NCI-H748 treated with DMSO at 0.1 percent for 48 hours (cell line): ENCODE results near the gene ZNF398.
A peak's percentile ranks its signal among the peaks of the same experiment; 100 is the strongest.

Source experiments
- DNase-seq: peaks from one replicate; lab custom pipeline; 2025; lab: John Stamatoyannopoulos, UW

ZNF398 gene

DNA sequence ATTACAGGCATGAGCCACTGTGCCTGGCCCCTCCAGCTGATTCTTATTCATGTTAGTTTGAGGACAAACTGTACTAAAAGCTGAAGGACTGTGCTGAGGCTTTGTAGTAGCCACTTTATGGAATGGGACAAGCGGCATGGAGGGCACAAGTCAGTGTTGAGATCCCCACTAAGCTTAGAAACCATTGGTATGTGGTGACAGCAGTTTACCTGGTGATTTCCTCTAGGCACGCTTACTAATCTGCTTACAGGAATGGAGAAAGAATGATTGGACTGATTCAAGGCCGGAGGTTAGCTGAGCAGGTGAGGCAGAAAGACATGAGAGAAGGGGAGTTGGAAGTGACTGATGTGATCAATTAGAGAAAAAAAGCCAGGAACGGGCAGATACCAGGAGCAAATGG, 3.7 kb downstream of the ZNF398 start:
- DNase-seq = no peak

DNA sequence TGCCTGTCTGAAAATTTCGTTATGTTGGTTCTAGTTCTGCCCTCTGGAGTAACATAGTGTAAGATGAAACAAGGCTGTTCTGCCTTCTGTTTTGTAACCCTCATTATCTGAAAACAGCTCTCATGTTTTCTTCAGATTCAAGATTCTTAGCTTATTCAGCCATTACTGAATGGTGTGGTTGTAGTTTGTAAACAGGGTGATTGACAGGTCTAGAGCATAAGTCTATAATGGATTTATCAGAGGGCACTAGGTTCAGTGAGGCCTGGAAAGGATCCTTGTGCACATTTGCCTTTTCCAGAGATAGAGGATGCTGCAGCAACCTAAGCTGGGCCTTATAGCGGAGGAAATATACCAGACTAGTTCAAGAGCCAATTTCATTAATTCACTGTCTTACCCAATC, 6.1 kb downstream of the ZNF398 start:
- DNase-seq = no peak

DNA sequence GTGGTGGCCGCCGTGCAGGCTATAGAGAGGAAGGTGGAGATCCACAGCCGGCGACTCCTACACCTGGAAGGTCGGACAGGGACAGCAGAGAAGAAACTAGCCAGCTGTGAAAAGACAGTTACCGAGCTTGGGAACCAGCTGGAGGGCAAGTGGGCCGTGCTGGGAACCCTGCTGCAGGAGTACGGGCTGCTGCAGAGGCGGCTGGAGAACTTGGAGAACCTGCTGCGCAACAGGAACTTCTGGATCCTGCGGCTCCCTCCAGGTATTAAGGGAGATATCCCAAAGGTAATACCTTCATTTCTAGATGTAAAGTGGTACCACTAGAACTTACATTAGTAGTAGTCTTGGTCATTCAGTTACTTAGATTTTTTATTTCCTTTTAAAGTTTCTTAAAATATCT, 6.8 kb downstream of the ZNF398 start:
- DNase-seq = no peak

DNA sequence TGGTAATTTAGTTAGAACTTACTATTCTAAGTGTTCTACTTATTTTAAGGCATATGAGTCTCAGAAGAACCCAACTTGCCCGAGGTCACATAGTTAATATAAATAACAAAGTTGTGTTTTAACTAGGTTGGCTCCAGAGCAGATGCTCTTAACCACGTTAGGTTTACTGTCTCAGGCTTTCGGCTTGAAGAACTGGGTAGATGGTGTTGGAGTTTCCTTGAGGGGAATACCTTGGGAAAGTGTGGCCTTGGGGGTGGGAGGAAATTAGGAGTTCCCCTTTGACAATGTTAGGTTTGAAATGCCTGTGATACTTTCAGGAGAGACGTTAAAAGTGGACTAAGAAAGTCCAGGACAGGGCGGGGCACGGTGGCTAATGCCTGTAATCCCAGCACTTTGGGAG, 9.6 kb downstream of the ZNF398 start:
- no peak for DNase-seq

DNA sequence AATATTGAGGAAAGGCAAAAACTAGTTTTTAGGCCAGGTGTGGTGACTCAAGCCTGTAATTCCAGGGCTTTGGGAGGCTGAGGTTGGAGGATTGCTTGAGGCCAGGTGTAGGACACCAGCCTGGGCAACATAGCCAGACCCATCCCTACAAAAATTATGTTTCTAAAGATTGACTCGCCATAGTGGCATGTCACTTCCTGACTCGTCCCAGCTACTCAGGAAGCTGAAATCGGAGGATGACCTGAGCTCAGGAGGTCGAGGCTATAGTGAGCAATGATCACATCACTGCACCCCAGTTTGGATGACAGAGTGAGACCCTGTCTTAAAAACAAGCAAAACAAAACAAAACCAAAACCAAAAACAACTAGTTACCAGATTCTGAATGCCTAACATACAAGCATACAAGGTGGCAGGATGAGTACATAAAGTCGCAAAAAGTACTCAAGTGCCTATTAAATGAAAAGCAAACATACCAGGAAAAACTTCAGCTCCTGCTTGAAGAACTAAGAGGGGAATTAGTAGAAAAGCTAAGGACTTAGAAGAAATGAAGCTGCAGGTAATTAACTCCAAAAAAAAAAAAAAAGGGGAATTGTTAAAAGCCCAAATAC, 14.1 kb downstream of the ZNF398 start:
- DNase-seq = no peak

DNA sequence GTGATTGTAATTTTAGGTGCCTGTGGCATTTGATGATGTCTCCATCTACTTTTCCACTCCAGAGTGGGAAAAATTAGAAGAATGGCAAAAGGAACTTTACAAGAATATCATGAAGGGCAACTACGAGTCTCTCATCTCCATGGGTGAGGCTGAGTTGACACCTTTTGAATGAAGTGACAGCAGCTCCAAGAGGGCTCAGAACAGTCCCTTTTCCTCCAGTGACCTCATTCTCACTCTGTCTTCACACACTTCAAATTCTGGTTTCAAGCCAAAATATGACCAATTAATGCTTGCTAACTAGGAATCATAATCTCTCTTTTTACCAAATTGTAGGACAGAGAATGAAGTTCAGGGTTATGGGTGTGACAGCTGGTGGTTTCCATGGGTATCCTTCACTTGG, 18.9 kb downstream of the ZNF398 start:
- no peak for DNase-seq

DNA sequence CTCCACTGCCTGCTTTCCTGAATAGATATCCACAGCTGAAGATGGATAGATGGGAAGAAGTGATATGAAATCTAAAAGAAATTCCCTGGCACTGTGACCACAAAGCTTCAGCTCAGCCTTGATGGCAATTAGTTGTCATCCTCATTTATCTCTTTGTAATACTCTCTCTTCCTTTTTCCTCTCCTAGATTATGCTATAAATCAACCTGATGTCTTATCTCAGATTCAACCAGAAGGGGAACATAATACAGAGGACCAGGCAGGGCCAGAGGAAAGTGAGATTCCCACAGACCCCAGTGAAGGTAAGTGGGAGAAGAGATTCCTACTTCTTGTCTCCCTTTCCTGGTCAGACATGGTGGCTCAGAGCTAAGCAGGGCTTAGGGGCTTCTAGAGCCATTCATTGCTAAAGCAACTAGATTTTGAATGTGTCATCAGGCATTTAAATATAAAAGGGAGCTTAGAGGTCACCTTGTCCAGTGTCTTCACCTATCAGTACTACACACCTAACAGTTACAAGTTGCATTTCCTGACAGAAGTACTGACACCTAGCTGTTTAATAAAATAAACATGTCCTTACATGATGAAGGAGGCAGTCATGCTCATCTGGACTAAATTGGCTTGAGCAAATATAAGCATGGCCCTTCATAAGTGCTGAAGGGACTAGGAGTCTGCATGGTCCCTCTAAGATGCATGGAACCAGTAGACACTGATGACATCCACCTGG, 19.5 kb downstream of the ZNF398 start:
- DNase-seq = no peak

DNA sequence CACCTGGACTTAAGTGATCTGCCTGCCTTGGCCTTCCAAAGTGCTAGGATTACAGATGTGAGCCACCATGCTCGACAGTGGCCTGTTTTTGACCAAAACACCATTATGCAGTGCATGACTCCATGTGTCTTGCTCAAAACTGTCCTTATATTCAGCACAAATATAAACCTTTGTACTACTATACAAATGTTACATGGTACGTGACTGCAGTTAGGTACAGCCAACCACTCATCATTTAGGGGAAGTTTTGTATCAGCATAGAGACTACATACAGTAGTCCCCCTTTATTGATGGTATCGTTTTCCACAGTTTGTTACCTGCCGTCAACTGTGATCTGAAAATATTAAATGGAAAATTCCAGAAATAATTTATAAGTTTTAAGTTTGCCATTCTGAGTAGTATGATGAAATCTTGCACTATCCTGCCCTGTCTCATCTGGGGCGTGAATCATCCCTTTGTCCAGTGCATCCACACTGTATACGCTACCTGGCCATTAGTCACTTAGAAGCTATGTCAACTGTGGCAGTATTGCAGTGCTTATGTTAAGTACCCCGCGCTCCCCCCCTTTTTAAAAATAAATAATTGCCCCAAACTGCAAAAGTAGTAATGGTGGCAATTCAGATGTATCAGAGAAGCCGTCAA, 24.8 kb downstream of the ZNF398 start:
- no peak for DNase-seq

DNA sequence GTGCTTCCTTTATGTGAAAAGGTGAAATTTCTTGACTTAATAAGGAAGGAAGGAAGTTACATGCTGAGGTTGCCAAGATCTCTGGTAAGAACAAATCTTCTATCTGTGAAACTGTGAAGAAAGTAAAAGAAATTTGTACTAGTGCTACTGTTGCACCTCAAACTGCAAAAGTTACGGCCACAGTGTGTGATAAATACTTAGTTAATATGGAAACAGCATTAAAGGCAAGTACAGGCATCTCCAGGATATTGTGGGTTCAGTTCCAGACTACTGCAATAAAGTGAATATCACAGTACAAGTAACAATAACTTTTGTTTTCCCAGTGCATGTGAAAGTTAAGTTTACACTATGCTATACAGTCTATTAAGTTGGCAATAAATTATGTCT, 25.3 kb downstream of the ZNF398 start:
- DNase-seq = no peak

DNA sequence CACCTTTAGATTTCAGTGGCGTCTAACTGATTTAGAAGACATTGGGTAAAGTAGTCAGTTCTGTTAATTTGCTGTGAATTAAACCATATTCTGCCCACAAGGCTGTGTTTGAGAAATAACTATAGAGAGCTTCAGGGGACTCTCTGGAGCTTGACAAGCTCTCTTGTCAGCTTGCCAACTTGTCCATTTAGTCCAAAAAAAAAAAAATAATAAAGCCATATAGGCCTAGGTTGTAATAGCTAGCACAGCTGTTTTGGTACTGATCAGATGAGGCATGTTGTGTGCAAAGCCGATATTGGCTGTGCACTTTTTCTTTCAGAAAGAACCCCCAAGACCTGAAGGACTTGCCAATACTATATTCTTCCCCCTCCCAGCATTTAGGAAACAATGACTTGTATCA, 27.9 kb downstream of the ZNF398 start:
- DNase-seq = no peak

DNA sequence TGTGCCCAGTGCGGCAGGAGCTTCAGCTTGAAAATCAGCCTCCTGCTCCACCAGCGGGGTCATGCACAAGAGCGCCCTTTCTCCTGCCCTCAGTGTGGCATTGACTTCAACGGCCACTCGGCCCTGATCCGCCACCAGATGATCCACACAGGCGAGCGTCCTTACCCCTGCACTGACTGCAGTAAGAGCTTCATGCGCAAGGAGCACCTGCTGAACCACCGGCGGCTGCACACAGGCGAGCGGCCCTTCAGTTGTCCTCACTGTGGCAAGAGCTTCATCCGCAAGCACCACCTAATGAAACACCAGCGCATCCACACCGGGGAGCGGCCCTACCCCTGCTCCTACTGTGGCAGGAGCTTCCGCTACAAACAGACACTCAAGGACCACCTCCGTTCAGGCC, 32.0 kb downstream of the ZNF398 start:
- no peak for DNase-seq

DNA sequence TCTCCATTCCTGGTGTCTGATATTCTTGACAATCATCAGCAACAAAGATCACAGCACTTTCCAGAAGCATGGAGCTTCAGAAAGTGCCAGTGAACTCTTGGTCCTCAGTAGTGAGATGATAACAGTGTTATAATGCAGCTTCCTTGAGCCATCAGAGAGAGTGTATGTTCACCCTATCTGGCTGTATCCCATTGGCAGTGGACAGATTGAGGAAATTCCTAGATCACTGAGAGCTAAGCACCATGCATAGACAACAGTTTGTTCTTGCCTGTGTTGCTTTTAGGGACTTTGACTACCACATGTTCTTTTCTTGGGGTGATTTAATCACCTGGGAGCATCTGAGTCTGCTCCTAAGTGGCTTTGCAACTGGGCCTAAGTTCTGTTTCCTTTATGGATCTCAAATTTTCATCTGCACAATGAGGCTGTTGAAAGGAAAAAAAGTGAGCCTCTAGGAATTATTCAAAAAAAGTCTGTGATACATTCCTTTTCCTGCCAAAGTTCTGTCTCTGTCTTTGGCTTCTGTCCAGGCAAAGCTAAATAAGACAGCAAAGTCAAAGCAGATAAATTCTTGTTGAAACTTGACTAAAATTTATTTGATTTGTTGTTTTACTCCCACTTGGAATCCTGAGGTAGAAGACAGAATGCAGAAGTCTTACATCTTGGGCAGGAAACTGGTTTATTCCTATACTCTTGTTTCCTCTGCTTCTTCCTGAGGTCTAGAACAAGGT, 33.6 kb downstream of the ZNF398 start:
- DNase-seq = no peak

DNA sequence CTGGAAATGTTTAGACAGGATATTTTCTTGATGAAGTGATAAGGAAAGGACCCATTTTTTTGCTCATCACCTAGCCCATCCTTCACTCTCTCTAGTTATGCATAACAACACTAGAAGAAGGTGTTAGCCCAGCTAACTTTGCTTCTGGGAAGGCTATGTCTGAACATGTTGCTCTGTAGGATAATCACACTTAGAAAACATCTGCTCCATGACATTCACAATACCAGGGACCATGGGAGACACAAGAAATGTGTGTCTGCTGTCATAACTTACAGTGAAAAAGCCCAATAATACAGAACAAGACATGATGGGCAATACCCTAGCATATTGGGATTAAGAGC, 34.2 kb downstream of the ZNF398 start:
- DNase-seq = no peak

DNA sequence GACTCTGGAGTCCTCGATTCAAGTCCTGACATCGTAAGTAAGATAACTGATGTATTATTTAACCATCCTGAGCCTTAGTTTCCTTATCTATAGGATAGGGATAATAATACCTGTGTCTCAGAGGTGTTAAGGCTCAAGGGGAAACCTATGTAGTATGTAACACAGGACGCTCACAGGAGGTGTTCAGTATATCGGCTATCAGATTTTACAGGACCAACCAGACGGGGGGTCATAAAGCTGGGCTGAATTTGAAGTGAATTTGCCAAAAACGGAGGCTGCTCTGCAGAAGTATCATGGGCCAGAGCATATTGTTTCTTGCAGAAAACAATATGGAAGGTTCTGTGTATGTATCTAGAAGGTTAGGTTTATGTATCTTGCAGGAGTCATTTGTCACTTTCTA, 37.0 kb downstream of the ZNF398 start:
- DNase-seq = no peak

DNA sequence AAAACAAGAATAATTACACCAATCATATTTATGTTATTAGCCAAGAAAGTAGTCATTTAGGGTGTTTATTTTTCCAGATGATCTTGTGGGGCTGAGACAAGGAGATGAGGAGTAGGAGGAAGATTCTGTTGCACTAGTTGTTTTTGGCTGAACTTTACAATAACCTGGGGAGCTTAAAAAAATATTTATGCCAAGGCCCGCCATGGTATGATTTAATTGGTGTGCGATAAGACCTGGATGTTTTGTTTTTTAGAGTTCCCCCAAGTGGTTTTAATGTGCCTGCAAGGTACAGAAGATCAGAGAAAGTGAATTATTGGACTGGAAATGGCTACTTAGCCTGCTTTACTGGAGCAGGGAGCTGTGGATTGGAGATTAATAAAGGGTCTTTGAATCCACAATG, 41.0 kb downstream of the ZNF398 start:
- no peak for DNase-seq

DNA sequence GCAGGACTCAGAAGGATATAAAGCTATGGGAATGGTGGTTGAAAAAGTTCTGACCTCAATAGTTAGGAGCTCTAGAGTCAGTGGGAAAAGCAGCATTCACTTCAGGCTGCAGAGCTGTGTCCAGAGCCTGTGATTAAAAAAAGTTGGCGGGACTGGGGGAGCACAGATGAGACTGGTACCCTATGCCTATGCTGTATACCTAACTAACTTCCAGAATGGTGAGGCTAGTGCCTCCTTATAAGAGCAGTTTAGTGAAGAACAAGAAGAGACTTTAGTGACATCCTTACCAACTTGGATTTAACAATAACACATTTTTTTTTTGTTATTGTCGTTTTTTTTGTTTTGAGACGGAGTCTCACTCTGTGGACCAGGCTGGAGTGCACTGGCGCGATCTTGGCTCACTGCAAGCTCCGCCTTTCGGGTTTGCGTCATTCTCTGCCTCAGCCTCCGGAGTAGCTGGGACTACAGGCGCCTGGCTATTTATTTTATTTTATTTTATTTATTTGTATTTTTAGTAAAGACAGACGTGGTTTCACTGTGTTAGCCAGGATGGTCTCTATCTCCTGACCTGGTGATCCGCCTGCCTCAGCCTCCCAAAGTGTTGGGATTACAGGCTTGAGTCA, 41.5 kb downstream of the ZNF398 start:
- DNase-seq = no peak

DNA sequence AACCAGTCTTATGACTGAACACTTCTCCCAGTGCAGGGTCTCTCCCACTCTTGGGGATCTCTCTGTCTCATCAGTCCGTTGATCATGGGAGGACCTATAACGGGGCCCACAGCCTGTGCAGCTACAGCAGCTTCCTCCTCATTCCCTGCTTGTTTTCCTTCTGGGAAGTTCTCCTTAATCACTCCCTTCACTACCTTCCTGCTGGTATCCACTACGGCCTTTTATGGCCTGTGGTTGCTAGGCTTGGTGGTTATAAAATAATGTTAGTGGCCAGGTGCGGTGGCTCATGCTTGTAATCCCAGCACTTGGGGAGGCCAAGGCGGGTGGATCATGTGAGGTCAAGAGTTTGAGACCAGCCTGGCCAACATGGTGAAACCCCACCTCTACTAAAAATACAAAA, 44.6 kb downstream of the ZNF398 start:
- no peak for DNase-seq

DNA sequence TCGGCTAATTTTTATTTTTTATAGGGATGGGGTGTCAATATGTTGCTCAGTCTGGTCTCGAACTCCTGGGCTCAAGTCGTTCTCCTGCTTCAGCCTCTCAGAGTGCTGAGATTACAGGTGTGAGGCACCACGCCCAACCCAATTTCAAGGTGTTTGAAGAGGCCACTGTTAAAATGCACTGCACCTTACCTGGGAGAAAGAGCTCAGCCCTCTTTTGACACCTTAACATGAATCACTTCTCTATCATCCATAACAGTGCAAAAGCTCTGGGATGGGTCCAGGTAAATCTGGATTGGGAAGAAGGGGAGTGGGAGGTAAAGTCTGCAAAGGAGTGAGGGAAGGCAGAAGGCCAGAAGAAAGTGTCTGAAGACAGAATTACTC, 47.5 kb downstream of the ZNF398 start:
- DNase-seq = no peak

DNA sequence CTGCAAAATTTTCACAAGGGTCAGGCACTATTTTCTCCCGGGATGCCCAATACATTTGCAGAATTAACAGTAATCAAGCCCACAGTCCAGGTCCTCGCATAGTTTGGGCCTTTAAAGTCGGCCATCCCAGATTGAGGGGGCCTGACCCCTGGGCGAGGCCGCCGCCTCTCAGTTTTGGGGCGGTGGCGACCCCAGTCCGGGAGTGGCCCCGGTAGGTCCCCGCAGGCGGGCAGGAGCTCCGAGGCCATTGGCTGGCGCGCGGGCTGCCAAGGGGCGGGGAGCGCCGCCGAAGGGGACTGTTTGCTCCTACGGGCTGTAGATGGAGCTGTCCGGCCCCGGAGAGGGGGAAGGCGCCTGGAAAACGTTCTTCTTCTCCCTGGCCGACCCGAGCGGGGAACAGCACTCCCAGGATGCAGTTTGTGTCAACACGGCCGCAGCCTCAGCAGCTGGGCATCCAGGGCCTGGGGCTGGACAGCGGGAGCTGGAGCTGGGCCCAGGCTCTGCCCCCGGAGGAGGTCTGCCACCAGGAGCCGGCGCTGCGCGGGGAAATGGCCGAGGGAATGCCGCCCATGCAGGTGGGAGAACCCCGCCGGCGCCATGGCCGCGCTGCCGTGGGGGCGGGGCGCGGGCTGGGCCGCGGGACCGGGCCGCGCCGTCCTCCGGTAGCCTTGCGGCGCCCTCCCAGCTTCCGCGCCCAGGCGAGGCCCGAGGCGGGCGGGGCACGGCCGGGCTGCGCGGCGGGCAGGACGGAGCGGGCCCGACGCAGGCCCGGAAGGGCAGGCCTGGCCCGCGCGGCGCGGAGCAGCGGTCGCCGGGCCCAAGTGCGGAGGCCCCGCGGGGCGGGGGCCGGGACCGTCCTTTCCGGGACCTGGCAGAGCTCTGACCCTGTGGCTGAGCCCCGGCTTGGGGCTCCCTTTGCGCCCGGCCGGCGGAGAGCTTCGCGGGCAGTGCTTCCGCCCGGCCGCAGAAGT, 48.2 kb downstream of the ZNF398 start, which contains the start of gene ZNF282:
Gene ZNF282 (plus strand): TSS at position 367 of the 971 bp plus-strand sequence. CDS start 44 bp downstream, at position 411.
- peak; percentile 76 for DNase-seq

DNA sequence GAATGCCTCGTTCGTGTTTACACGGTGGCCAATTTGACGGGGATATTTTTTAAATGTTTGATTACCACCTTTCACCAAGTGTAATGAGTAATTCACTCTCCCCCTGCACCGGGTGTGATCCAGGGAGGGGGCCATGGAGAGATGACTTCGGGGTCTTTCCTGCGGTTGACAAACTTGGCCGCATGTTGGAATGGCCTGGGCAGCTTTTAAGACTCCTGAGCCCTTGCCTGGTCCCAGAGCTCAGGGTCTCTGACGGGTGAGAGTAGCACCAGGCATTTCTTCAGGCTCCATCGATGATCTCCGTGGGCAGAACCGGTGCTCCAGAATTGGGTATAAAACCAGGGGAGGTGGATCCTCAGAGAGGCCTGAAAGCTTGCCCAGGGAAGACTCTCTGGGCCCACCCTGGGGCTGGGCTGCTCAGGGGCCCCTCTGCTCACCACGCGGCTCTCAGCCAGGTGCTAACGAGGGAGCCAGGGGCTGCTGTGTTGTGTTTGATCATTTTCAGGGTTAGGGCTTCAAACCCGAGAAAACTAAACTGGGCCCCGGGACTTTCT, 49.0 kb downstream of the ZNF398 start:
- no peak for DNase-seq

DNA sequence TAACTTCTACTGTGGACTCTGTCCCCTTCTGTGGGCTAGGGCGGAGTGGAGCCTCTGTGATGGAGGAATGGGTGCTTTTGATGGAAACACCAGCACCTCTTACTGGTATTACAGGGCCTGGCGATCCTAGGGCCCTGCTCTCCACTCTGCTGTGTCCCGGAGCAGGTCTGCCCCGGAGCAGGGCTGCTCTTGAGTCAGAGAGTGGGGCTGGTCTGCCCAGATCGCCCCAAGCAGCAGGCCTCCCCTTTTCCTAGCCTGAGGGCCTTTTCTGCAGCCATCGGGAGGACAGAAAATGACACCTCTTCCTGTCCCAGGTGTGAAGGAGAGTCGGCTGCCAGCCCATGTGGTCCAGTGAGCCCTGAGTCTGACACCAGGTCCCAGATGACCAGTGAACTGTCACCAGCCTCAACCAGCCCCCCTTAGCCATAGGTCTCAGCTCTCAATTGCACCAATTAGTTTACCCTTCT, 49.5 kb downstream of the ZNF398 start:
- DNase-seq = no peak
